H1 (cell line): ENCODE results near the gene TARDBP. TPM values are rescaled to one million over a fixed set of nuclear protein-coding genes. Genes with fewer than 3 reads are reported as not detected.

ENCODE experiments used
- CTCF ChIA-PET: fragments of 300-600 bp; sonication (Branson Sonifier 250); formaldehyde crosslinking; loops from one replicate; lab custom pipeline; 2021; ENCODE audit not compliant: partially characterized antibody; lab: Charles Lee
- POLR2A ChIA-PET: fragments of 300-600 bp; sonication (Branson Sonifier 250); formaldehyde crosslinking; loops from one replicate; lab custom pipeline; 2021; ENCODE audit warnings: inconsistent platforms; ENCODE audit not compliant: partially characterized antibody; lab: Charles Lee
- DNase-seq, 2 experiments: peaks; one replicate each; pipeline versions ENCODE4 v3.0.0 to v3.0.0-alpha.2; 2010 to 2022; ENCODE audit warnings: low spot score in 2 of 2, low read depth in 1 of 2, mixed read lengths in 1 of 2
- FAIRE-seq: peaks from 2 replicates; lab custom pipeline; 2011; peaks lifted over from hg19 to GRCh38; lab: Jason Lieb, UNC
- H2AFZ ChIP-seq: 2 replicates; pipeline ENCODE4 v1.8.1; 2012; ENCODE audit warnings: low read length, inconsistent platforms
- H2AK5ac ChIP-seq: 2 replicates; pipeline ENCODE4 v1.6.1; 2013; ENCODE audit warnings: low read depth, low read length
- H2BK120ac ChIP-seq: replicated peaks from 2 replicates; pipeline ENCODE3; 2013; ENCODE audit warnings: low read depth, low read length, inconsistent platforms
- H2BK12ac ChIP-seq: 2 replicates; pipeline ENCODE4 v1.6.1; 2013; ENCODE audit warnings: low read depth, low read length
- H2BK15ac ChIP-seq: 2 replicates; pipeline ENCODE4 v1.6.1; 2013; ENCODE audit warnings: low read length
- H2BK20ac ChIP-seq: 2 replicates; pipeline ENCODE4 v1.6.1; 2013; ENCODE audit warnings: low read length
- H2BK5ac ChIP-seq: 2 replicates; pipeline ENCODE4 v1.6.1; 2013; ENCODE audit warnings: low read depth, low read length
- H3K14ac ChIP-seq: 2 replicates; pipeline ENCODE4 v1.6.1; 2013; ENCODE audit warnings: inconsistent platforms; ENCODE audit not compliant: insufficient read length
- H3K18ac ChIP-seq: 2 replicates; pipeline ENCODE4 v1.6.1; 2013; ENCODE audit warnings: low read length; ENCODE audit errors: extremely low read depth
- H3K23ac ChIP-seq: 2 replicates; pipeline ENCODE4 v1.6.1; 2013; ENCODE audit warnings: inconsistent platforms; ENCODE audit not compliant: insufficient read length
- H3K23me2 ChIP-seq: 2 replicates; pipeline ENCODE4 v1.6.1; 2013; ENCODE audit warnings: low read depth, low read length
- H3K27ac ChIP-seq: 2 replicates; pipeline ENCODE4 v1.6.1; 2011; ENCODE audit warnings: low read depth, low read length, inconsistent platforms
- H3K27me3 ChIP-seq, 4 experiments: replicated peaks in 1 of 4; 1 replicate in 1 of 4; 2 replicates in 3 of 4; pipeline versions ENCODE4 v1.6.1 to v1.8.1; 2011 to 2013; ENCODE audit warnings: low read length in 3 of 4, mild to moderate bottlenecking in 3 of 4, inconsistent platforms in 2 of 4, mixed read lengths in 2 of 4, moderate library complexity in 1 of 4; ENCODE audit not compliant: control insufficient read depth in 3 of 4, insufficient read depth in 3 of 4; ENCODE audit errors: extremely low read depth in 1 of 4
- H3K36me3 ChIP-seq, 4 experiments: 2 replicates each; pipeline versions ENCODE4 v1.6.1 to v1.8.1; 2011 to 2013; ENCODE audit warnings: mild to moderate bottlenecking in 4 of 4, low read length in 3 of 4, moderate library complexity in 2 of 4, control low read depth in 1 of 4, inconsistent platforms in 1 of 4; ENCODE audit not compliant: insufficient read depth in 4 of 4, control insufficient read depth in 2 of 4
- H3K4ac ChIP-seq: replicated peaks from 2 replicates; pipeline ENCODE3; 2013; ENCODE audit warnings: low read length, low read depth, mixed read lengths, inconsistent platforms; ENCODE audit not compliant: insufficient read length
- H3K4me1 ChIP-seq, 4 experiments: replicated peaks in 1 of 4; 1 replicate in 1 of 4; 2 replicates in 3 of 4; pipeline versions ENCODE4 v1.6.1 to v1.8.1; 2011 to 2013; ENCODE audit warnings: low read length in 3 of 4, inconsistent platforms in 2 of 4, mixed read lengths in 1 of 4; ENCODE audit not compliant: insufficient read depth in 4 of 4, control insufficient read depth in 3 of 4
- H3K4me2 ChIP-seq, 2 experiments: 2 replicates each; pipeline versions ENCODE4 v1.6.1 to v1.8.1; 2011 to 2013; ENCODE audit warnings: low read depth in 2 of 2, low read length in 2 of 2, control low read depth in 1 of 2, inconsistent platforms in 1 of 2, mild to moderate bottlenecking in 1 of 2; ENCODE audit not compliant: insufficient read depth in 1 of 2
- H3K4me3 ChIP-seq, 4 experiments: fragments of 200-600, 300-600 bp in 1 of 4; sonication (generic), shearing (Covaris generic), sonication (Bioruptor Twin) in 1 of 4; 2 replicates each; pipeline versions ENCODE4 v1.5.1 to v1.8.1; 2011 to 2016; ENCODE audit warnings: low read length in 4 of 4, low read depth in 3 of 4, control low read depth in 2 of 4, inconsistent platforms in 2 of 4, mild to moderate bottlenecking in 2 of 4, mixed read lengths in 1 of 4, moderate library complexity in 1 of 4; ENCODE audit not compliant: insufficient read depth in 2 of 4; ENCODE audit errors: extremely low read depth in 1 of 4
- H3K56ac ChIP-seq: replicated peaks from 2 replicates; pipeline ENCODE3; 2013; ENCODE audit warnings: low read depth, mild to moderate bottlenecking, mixed read lengths, low read length, inconsistent platforms; ENCODE audit not compliant: insufficient read length
- H3K79me1 ChIP-seq: 2 replicates; pipeline ENCODE4 v1.6.1; 2013; ENCODE audit warnings: low read depth, low read length, control low read depth
- H3K79me2 ChIP-seq, 2 experiments: 2 replicates each; pipeline versions ENCODE4 v1.6.1 to v1.8.1; 2012 to 2013; ENCODE audit warnings: low read length in 2 of 2, mild to moderate bottlenecking in 2 of 2, inconsistent platforms in 1 of 2; ENCODE audit not compliant: insufficient read depth in 2 of 2, control insufficient read depth in 1 of 2
- H3K9ac ChIP-seq, 4 experiments: replicated peaks in 1 of 4; 1 replicate in 1 of 4; 2 replicates in 3 of 4; pipeline versions ENCODE4 v1.6.1 to v1.8.1; 2011 to 2013; ENCODE audit warnings: low read depth in 3 of 4, low read length in 3 of 4, control low read depth in 2 of 4, mild to moderate bottlenecking in 2 of 4, moderate library complexity in 2 of 4, inconsistent platforms in 1 of 4; ENCODE audit errors: extremely low read depth in 1 of 4
- H3K9me3 ChIP-seq, 2 experiments: 2 replicates each; pipeline versions ENCODE4 v1.6.1 to v1.8.1; 2012 to 2013; ENCODE audit warnings: mild to moderate bottlenecking in 2 of 2, moderate library complexity in 2 of 2, control low read depth in 1 of 2, inconsistent platforms in 1 of 2, low read depth in 1 of 2, low read length in 1 of 2, mixed read lengths in 1 of 2; ENCODE audit not compliant: insufficient read depth in 2 of 2
- H4K20me1 ChIP-seq, 2 experiments: replicated peaks in 1 of 2; 2 replicates each; pipeline versions ENCODE3 to v1.8.1; 2011 to 2013; ENCODE audit warnings: inconsistent platforms in 2 of 2, low read length in 2 of 2, mild to moderate bottlenecking in 1 of 2; ENCODE audit not compliant: insufficient read depth in 2 of 2, control insufficient read depth in 1 of 2
- H4K5ac ChIP-seq: 2 replicates; pipeline ENCODE4 v1.6.1; 2013; ENCODE audit warnings: low read length, low read depth, mixed read lengths, inconsistent platforms; ENCODE audit not compliant: insufficient read length
- H4K8ac ChIP-seq: 2 replicates; pipeline ENCODE4 v1.8.0; 2013; ENCODE audit warnings: mild to moderate bottlenecking, moderate library complexity, low read length, inconsistent platforms; ENCODE audit not compliant: insufficient read depth; ENCODE audit errors: extremely low read depth
- H4K91ac ChIP-seq: replicated peaks from 2 replicates; pipeline ENCODE3; 2013; ENCODE audit warnings: low read length, mixed read lengths, inconsistent platforms; ENCODE audit not compliant: insufficient read length
- NANOG ChIP-seq: IDR thresholded peaks from 2 replicates; pipeline ENCODE4 v1.6.1; 2011; ENCODE audit warnings: low read length, low read depth, mild to moderate bottlenecking, inconsistent platforms; ENCODE audit not compliant: insufficient read depth, poor library complexity, severe bottlenecking
- POLR2AphosphoS5 ChIP-seq: IDR thresholded peaks from 2 replicates; pipeline ENCODE4 v1.6.1; 2011; ENCODE audit warnings: low read depth, low read length
- RXRA ChIP-seq: IDR thresholded peaks from 2 replicates; pipeline ENCODE4 v1.6.1; 2011; ENCODE audit warnings: low read depth, mild to moderate bottlenecking, low read length, moderate library complexity; ENCODE audit not compliant: insufficient read depth
- SP1 ChIP-seq: IDR thresholded peaks from 2 replicates; pipeline ENCODE4 v1.6.1; 2011; ENCODE audit warnings: low read depth, low read length
- WGBS, 2 experiments: shearing (Covaris generic) in 1 of 2; methylation state at CpG; one replicate each; pipeline versions ENCODE4 v1.1.6 to v1.1.7; 2013 to 2015; ENCODE audit warnings: low lambda C conversion rate in 2 of 2, mixed read lengths in 2 of 2, inconsistent platforms in 1 of 2, low coverage in 1 of 2, missing lambda C conversion rate in 1 of 2; ENCODE audit not compliant: insufficient replicate concordance in 2 of 2, insufficient coverage in 1 of 2, insufficient read length in 1 of 2; ENCODE audit errors: extremely low coverage in 1 of 2, missing lambda C conversion rate in 1 of 2; 5-methylcytosine and 5-hydroxymethylcytosine counted together
- polyA plus RNA-seq, 7 experiments: library from polyadenylated mRNA; depleted of rRNA in 3 of 7; stranded (reverse) in 5 of 7; unstranded in 2 of 7; fragments of >200 nt in 5 of 7; fragments of 200-250 nt in 2 of 7; gene quantifications; 1 replicate in 5 of 7; 2 replicates in 1 of 7; 4 replicates in 1 of 7; pipeline versions ENCODE4 v1.2.1 to v1.2.3, GENCODE V29; 2011 to 2013; ENCODE audit warnings: missing spikeins in 2 of 7, mixed read lengths in 2 of 7
- total RNA-seq: library from RNA; stranded (reverse); fragmentation: NEBNext Ultra II Directional; extraction: Animal tissue kit (Norgen Biotek cat#: 25700); gene quantifications from 2 replicates; pipeline ENCODE4 v1.2.1, GENCODE V29; 2021
- TF ChIP-seq, protein P1 (sequence below): IDR thresholded peaks from 2 replicates; pipeline ENCODE4 v1.6.1; 2011; ENCODE audit warnings: low read length, improper control_type of control experiment

The TARDBP gene
- total and polyA plus RNA-seq, 2 of the 8 experiments (the other 6 are each of a cell fraction or from before 2014, with no cell fraction given): 144 to 240 TPM

DNA sequence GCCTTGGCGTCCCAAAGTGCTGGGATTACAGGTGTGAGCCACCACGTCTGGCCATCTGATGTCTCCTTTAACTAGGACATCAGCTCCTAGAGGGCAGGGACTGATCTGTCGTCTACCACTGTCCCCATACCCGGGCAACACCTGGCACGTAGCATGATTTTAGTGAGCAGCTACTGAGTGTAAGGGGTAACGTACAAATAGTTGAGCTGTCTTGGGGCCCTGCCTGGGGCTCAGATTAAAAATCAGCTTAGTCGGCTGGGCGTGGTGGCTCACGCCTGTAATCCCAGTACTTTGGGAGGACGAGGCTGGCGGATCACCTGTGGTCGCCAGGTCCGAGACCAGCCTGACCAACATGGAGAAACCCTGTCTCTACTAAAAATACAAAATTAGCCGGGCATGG is 45.6 kb downstream of the TARDBP start:
- Histone ChIP-seq H3K27ac (no peak overlapping the region), H3K4me2 (peak overlapping the region in 1 of 2 experiments; percentile 82; a peak in 1 of 4 replicates), H3K9me3 (no peaks in the 10 kb centered on the region), H2BK20ac (no peak overlapping the region), H3K79me1 (peaks cover 9% of the 10 kb centered on the region), H3K18ac (no peak overlapping the region), H3K36me3 (peaks cover 6 to 27% (median 14%) of the 10 kb centered on the region in 4 experiments; a peak in 7 of 8 replicates), H4K91ac (no peak overlapping the region), H4K5ac (no peak overlapping the region), H2BK120ac (no peak overlapping the region), H2BK15ac (no peak overlapping the region), H2BK12ac (no peak overlapping the region), H3K56ac (no peak overlapping the region), H2AK5ac (no peak overlapping the region), H2BK5ac (no peak overlapping the region), H3K9ac (no peak overlapping the region), H3K4me3 (no peak overlapping the region), H3K14ac (no peak overlapping the region), H3K27me3 (no peaks in the 10 kb centered on the region), H4K20me1 (peaks cover 3 to 9% of the 10 kb centered on the region in 2 experiments), H3K4ac (no peak overlapping the region), H3K23ac (no peak overlapping the region), H4K8ac (no peak overlapping the region), H3K23me2 (peaks cover 15% of the 10 kb centered on the region), H3K4me1 (peaks cover 0 to 13% (median 7%) of the 10 kb centered on the region in 4 experiments; a peak in 6 of 7 replicates), H2AFZ (no peak overlapping the region), H3K79me2 (peaks cover 0 to 16% of the 10 kb centered on the region in 2 experiments; a peak in 2 of 4 replicates)
- no peak for FAIRE-seq
- WGBS, 2 experiments: 95% methylated on average over 14 of the region's 14 CpGs; no CpG with 5 or more reads in 1 of the 2 experiments
- no peak for TF ChIP-seq POLR2AphosphoS5
- TF ChIP-seq SP1: no peak
- no peak for TF ChIP-seq NANOG
- TF ChIP-seq, protein P1, sequence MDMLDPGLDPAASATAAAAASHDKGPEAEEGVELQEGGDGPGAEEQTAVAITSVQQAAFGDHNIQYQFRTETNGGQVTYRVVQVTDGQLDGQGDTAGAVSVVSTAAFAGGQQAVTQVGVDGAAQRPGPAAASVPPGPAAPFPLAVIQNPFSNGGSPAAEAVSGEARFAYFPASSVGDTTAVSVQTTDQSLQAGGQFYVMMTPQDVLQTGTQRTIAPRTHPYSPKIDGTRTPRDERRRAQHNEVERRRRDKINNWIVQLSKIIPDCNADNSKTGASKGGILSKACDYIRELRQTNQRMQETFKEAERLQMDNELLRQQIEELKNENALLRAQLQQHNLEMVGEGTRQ: no peak
- no peak for TF ChIP-seq RXRA
- no peak for DNase-seq
- ChIA-PET CTCF (interaction anchor here (1.1 to 14.5 kb wide), 5 partner anchors 8 to 139 kb away, joined by 3 to 168 read pairs (median 4); no protein-coding TSS in a partner anchor), POLR2A (interaction anchor here (0.7 to 2.1 kb wide), 8 partner anchors 10 to 932 kb away, joined by 3 to 10 read pairs (median 4); partner anchors contain the start of gene MASP2)
